GM23338 (cell line): ENCODE data around the gene ZDHHC4.
"Not testable (repeated sequence)": the region's sequence is repeated elsewhere in the genome, so short reads cannot be mapped to it uniquely, and the experiment has no call there.

Experiments used
- CREB1 ChIP-seq: fragments of 250-450 bp; sonication (Bioruptor Pico); IDR thresholded peaks from 2 replicates; pipeline ENCODE4 v1.5.0; 2020; ENCODE audit warnings: low read depth, mild to moderate bottlenecking, moderate library complexity
- CTCF ChIP-seq, 2 experiments: fragments of 200-600 bp in 1 of 2; sonication (generic) in 1 of 2; conservative IDR thresholded peaks; 2 replicates each; pipeline versions ENCODE4 v1.5.1 to v1.6.1; 2016 to 2017; ENCODE audit warnings: antibody characterized with exemption in 2 of 2, low read depth in 2 of 2, mild to moderate bottlenecking in 2 of 2, moderate library complexity in 1 of 2
- EZH2 ChIP-seq: fragments of 200-600 bp; sonication (generic); IDR thresholded peaks from one replicate; pipeline ENCODE4 v1.8.0; 2017; ENCODE audit warnings: antibody characterized with exemption, mild to moderate bottlenecking, low read depth; ENCODE audit not compliant: unreplicated experiment
- EZH2phosphoT487 ChIP-seq: fragments of 200-600 bp; sonication (generic); IDR thresholded peaks from one replicate; pipeline ENCODE4 v1.8.1; 2018; ENCODE audit warnings: antibody characterized with exemption; ENCODE audit not compliant: unreplicated experiment
- JUNB ChIP-seq: IDR thresholded peaks from one replicate; pipeline ENCODE4 v1.6.1; 2016; ENCODE audit warnings: antibody characterized with exemption; ENCODE audit not compliant: unreplicated experiment
- NANOG ChIP-seq: IDR thresholded peaks from 2 replicates; pipeline ENCODE4 v1.6.1; 2016; ENCODE audit warnings: antibody characterized with exemption, borderline replicate concordance
- POLR2AphosphoS5 ChIP-seq: IDR thresholded peaks from 2 replicates; pipeline ENCODE4 v1.6.1; 2016; ENCODE audit warnings: antibody characterized with exemption, low read depth
- STAT1 ChIP-seq: IDR thresholded peaks from one replicate; pipeline ENCODE4 v1.6.1; 2016; ENCODE audit warnings: antibody characterized with exemption; ENCODE audit not compliant: unreplicated experiment
- ZNF331 ChIP-seq: fragments of 250-450 bp; sonication (Bioruptor Pico); IDR thresholded peaks from 2 replicates; pipeline ENCODE4 v1.5.0; 2020; ENCODE audit warnings: low read depth, mild to moderate bottlenecking, moderate library complexity
- TF ChIP-seq, protein P1 (sequence below): IDR thresholded peaks from one replicate; pipeline ENCODE4 v1.6.1; 2018; ENCODE audit warnings: antibody characterized with exemption; ENCODE audit not compliant: unreplicated experiment
- TF ChIP-seq, protein P2 (sequence below): fragments of 250-450 bp; sonication (Bioruptor Pico); IDR thresholded peaks from 2 replicates; pipeline ENCODE4 v1.5.0; 2020; ENCODE audit warnings: mild to moderate bottlenecking, moderate library complexity
- TF ChIP-seq, protein P3 (sequence below): IDR thresholded peaks from 2 replicates; pipeline ENCODE4 v1.6.1; 2016; ENCODE audit warnings: antibody characterized with exemption

- TF ChIP-seq EZH2; CTCF (conservative IDR thresholded peaks at IDR 0.05; ENCODE audit: low read depth in 2 of 2); POLR2AphosphoS5; STAT1; EZH2phosphoT487; JUNB; ZNF331 (CRISPR knock-in tag); CREB1 (CRISPR knock-in tag); NANOG: not testable (repeated sequence)
- TF ChIP-seq, protein P1, sequence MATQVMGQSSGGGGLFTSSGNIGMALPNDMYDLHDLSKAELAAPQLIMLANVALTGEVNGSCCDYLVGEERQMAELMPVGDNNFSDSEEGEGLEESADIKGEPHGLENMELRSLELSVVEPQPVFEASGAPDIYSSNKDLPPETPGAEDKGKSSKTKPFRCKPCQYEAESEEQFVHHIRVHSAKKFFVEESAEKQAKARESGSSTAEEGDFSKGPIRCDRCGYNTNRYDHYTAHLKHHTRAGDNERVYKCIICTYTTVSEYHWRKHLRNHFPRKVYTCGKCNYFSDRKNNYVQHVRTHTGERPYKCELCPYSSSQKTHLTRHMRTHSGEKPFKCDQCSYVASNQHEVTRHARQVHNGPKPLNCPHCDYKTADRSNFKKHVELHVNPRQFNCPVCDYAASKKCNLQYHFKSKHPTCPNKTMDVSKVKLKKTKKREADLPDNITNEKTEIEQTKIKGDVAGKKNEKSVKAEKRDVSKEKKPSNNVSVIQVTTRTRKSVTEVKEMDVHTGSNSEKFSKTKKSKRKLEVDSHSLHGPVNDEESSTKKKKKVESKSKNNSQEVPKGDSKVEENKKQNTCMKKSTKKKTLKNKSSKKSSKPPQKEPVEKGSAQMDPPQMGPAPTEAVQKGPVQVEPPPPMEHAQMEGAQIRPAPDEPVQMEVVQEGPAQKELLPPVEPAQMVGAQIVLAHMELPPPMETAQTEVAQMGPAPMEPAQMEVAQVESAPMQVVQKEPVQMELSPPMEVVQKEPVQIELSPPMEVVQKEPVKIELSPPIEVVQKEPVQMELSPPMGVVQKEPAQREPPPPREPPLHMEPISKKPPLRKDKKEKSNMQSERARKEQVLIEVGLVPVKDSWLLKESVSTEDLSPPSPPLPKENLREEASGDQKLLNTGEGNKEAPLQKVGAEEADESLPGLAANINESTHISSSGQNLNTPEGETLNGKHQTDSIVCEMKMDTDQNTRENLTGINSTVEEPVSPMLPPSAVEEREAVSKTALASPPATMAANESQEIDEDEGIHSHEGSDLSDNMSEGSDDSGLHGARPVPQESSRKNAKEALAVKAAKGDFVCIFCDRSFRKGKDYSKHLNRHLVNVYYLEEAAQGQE: not testable (repeated sequence)
- TF ChIP-seq, protein P2, sequence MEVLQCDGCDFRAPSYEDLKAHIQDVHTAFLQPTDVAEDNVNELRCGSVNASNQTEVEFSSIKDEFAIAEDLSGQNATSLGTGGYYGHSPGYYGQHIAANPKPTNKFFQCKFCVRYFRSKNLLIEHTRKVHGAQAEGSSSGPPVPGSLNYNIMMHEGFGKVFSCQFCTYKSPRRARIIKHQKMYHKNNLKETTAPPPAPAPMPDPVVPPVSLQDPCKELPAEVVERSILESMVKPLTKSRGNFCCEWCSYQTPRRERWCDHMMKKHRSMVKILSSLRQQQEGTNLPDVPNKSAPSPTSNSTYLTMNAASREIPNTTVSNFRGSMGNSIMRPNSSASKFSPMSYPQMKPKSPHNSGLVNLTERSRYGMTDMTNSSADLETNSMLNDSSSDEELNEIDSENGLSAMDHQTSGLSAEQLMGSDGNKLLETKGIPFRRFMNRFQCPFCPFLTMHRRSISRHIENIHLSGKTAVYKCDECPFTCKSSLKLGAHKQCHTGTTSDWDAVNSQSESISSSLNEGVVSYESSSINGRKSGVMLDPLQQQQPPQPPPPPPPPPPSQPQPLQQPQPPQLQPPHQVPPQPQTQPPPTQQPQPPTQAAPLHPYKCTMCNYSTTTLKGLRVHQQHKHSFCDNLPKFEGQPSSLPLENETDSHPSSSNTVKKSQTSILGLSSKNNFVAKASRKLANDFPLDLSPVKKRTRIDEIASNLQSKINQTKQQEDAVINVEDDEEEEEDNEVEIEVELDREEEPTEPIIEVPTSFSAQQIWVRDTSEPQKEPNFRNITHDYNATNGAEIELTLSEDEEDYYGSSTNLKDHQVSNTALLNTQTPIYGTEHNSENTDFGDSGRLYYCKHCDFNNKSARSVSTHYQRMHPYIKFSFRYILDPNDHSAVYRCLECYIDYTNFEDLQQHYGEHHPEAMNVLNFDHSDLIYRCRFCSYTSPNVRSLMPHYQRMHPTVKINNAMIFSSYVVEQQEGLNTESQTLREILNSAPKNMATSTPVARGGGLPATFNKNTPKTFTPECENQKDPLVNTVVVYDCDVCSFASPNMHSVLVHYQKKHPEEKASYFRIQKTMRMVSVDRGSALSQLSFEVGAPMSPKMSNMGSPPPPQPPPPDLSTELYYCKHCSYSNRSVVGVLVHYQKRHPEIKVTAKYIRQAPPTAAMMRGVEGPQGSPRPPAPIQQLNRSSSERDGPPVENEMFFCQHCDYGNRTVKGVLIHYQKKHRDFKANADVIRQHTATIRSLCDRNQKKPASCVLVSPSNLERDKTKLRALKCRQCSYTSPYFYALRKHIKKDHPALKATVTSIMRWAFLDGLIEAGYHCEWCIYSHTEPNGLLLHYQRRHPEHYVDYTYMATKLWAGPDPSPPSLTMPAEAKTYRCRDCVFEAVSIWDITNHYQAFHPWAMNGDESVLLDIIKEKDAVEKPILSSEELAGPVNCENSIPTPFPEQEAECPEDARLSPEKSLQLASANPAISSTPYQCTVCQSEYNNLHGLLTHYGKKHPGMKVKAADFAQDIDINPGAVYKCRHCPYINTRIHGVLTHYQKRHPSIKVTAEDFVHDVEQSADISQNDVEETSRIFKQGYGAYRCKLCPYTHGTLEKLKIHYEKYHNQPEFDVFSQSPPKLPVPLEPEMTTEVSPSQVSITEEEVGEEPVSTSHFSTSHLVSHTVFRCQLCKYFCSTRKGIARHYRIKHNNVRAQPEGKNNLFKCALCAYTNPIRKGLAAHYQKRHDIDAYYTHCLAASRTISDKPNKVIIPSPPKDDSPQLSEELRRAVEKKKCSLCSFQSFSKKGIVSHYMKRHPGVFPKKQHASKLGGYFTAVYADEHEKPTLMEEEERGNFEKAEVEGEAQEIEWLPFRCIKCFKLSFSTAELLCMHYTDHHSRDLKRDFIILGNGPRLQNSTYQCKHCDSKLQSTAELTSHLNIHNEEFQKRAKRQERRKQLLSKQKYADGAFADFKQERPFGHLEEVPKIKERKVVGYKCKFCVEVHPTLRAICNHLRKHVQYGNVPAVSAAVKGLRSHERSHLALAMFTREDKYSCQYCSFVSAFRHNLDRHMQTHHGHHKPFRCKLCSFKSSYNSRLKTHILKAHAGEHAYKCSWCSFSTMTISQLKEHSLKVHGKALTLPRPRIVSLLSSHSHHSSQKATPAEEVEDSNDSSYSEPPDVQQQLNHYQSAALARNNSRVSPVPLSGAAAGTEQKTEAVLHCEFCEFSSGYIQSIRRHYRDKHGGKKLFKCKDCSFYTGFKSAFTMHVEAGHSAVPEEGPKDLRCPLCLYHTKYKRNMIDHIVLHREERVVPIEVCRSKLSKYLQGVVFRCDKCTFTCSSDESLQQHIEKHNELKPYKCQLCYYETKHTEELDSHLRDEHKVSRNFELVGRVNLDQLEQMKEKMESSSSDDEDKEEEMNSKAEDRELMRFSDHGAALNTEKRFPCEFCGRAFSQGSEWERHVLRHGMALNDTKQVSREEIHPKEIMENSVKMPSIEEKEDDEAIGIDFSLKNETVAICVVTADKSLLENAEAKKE (CRISPR knock-in tag): not testable (repeated sequence)
- TF ChIP-seq, protein P3, sequence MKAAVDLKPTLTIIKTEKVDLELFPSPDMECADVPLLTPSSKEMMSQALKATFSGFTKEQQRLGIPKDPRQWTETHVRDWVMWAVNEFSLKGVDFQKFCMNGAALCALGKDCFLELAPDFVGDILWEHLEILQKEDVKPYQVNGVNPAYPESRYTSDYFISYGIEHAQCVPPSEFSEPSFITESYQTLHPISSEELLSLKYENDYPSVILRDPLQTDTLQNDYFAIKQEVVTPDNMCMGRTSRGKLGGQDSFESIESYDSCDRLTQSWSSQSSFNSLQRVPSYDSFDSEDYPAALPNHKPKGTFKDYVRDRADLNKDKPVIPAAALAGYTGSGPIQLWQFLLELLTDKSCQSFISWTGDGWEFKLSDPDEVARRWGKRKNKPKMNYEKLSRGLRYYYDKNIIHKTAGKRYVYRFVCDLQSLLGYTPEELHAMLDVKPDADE: not testable (repeated sequence)
These were observed 336 bp upstream of the ZDHHC4 start for GRCh38 chr7:6576867-6577368.
